Activated CD8-positive, alpha-beta T cell treated with anti-CD3 and anti-CD28 coated beads for 36 hours (primary cell): ENCODE data around the gene STX11. TPM values are rescaled to one million over a fixed set of nuclear protein-coding genes. Genes with fewer than 3 reads are reported as not detected.

ENCODE experiments used
- ATAC-seq: fragments of 200-7000 bp; cut with Tn5 transposase; one replicate; pipeline ENCODE4 v1.10.0; 2021; ENCODE audit warnings: mild to moderate bottlenecking, moderate library complexity
- CTCF ChIA-PET: fragments of 350-600 bp; sonication (Branson Sonifier 250); formaldehyde crosslinking; loops from one replicate; lab custom pipeline; 2021; ENCODE audit warnings: antibody characterized with exemption; lab: Charles Lee
- POLR2A ChIA-PET: fragments of 350-600 bp; sonication (Branson Sonifier 250); formaldehyde crosslinking; loops from one replicate; lab custom pipeline; 2021; ENCODE audit warnings: antibody characterized with exemption; lab: Charles Lee
- DNase-seq: peaks from one replicate; pipeline ENCODE4 v3.0.0-alpha.2; 2020
- H3K27ac Mint-ChIP-seq: one replicate; pipeline ENCODE4 v1.8.0; 2021; ENCODE audit warnings: mild to moderate bottlenecking, mixed read lengths
- H3K27me3 Mint-ChIP-seq: one replicate; pipeline ENCODE4 v1.8.0; 2021; ENCODE audit warnings: mixed read lengths
- H3K36me3 Mint-ChIP-seq: one replicate; pipeline ENCODE4 v1.8.0; 2021; ENCODE audit warnings: low read depth, mixed read lengths
- H3K4me1 Mint-ChIP-seq: one replicate; pipeline ENCODE4 v1.8.0; 2021; ENCODE audit warnings: low read depth, mixed read lengths
- H3K4me3 Mint-ChIP-seq: one replicate; pipeline ENCODE4 v1.8.0; 2021; ENCODE audit warnings: mild to moderate bottlenecking, moderate library complexity, mixed read lengths
- H3K9me3 Mint-ChIP-seq: one replicate; pipeline ENCODE4 v1.8.0; 2021; ENCODE audit warnings: mixed read lengths
- intact Hi-C: fragments of 100-400 bp; cut with micrococcal nuclease; formaldehyde crosslinking; loops from one replicate; pipeline ENCODE4 v1.10.0; 2022
- total RNA-seq, 2 experiments: library from RNA; stranded (reverse); gene quantifications; one replicate each; pipeline ENCODE4 v1.2.3, GENCODE V29; 2021
- TF ChIP-seq, protein P1 (sequence below): fragments of 200-600 bp; IDR thresholded peaks from one replicate; pipeline ENCODE4 v1.8.0; 2022; ENCODE audit warnings: antibody characterized with exemption, mild to moderate bottlenecking

Gene STX11
- total RNA-seq = 10 to 100 TPM; 19.4 to 20.7 TPM

DNA sequence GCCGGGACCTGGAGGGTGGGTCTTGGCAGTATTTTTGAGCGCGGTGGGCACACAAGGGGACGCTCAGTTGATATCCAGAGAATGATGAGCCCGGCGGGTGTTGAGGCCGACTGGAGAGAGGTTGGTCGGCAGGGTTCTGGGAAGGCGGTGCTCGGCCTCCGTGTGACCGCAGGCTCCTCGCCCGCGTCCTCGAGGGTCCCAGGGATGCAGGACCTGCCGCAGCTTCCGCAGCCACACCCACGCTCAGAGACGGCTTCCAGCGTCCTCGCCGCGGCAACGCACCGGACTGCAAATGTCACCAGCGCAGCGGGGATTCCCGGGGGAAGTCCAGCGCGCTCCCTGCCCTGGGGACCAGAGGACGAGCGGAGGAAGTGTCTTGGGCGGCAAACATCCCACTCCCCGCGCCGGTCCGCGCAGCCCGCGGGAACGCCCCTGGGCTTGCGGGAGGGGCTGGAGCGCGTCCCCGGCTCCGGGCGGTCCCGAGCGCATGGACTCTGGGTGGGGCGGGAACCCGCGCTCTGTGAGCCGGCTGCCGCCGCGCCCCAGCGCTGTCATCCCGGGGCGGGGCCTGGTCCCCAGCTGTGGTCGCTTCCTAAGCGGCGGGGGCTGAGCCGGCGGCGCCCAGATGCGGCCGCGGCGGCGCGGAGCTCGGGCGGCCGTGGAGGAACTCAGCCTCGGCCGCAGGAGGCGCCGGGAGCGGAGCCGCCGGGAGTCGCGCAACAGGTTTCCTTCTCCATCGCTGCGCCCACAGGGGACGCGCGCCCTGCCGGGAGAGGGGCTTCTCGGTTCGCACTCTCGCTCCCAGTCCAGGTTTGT lies at the start of gene STX11:
Gene STX11 (plus strand): TSS at position 624 of the 816 bp plus-strand sequence. CDS start 36,111 bp downstream, outside the sequence.
- intact Hi-C loops = loop anchor here (2.0 kb wide), 2 partner anchors 45 to 67 kb away; no protein-coding TSS in a partner anchor

DNA sequence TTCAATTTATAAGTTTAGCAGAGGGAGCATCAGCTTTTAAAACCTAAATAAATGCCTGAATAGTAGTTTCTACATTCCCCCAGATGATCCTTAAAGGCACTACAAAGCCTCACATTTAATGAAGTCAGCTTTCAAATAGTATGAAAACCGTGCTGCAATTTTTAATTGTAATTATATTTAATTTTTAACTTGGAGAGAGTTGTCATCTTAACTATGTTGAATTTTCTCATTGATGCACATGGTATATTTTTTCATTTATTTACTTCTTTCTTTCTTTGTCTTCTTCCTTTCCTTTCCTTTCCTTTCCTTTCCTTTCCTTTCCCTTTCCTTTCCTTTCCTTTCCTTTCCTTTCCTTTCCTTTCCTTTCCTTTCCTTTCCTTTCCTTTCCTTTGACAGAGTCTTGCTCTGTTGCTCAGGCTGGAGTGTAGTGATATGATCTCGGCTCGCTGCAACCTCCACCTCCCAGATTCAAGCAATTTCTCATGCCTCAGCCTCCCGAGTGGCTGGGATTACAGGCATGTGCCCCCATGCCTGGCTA lies 47.2 kb upstream of the STX11 start:
- DNase-seq = no peak
- no peak for ATAC-seq
- H3K27ac Mint-ChIP-seq = no peak overlapping the region
- no peaks in the 10 kb centered on the region for H3K36me3 Mint-ChIP-seq
- H3K9me3 Mint-ChIP-seq = no peaks in the 10 kb centered on the region
- ChIA-PET POLR2A (no interaction called here), CTCF (interaction anchor here (0.8 to 1.9 kb wide), 4 partner anchors 11 to 116 kb away, joined by 3 to 14 read pairs (median 6); no protein-coding TSS in a partner anchor)
- intact Hi-C loops = no loop called here
- H3K27me3 Mint-ChIP-seq = no peaks in the 10 kb centered on the region
- TF ChIP-seq, protein P1, sequence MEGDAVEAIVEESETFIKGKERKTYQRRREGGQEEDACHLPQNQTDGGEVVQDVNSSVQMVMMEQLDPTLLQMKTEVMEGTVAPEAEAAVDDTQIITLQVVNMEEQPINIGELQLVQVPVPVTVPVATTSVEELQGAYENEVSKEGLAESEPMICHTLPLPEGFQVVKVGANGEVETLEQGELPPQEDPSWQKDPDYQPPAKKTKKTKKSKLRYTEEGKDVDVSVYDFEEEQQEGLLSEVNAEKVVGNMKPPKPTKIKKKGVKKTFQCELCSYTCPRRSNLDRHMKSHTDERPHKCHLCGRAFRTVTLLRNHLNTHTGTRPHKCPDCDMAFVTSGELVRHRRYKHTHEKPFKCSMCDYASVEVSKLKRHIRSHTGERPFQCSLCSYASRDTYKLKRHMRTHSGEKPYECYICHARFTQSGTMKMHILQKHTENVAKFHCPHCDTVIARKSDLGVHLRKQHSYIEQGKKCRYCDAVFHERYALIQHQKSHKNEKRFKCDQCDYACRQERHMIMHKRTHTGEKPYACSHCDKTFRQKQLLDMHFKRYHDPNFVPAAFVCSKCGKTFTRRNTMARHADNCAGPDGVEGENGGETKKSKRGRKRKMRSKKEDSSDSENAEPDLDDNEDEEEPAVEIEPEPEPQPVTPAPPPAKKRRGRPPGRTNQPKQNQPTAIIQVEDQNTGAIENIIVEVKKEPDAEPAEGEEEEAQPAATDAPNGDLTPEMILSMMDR = no peak
- peaks cover 11% of the 10 kb centered on the region for H3K4me1 Mint-ChIP-seq
- no peak overlapping the region for H3K4me3 Mint-ChIP-seq

More for the DNA sequence above, at the start of gene STX11:
- H3K36me3 Mint-ChIP-seq = peaks cover 39% of the 10 kb centered on the region
- ChIA-PET CTCF (interaction anchor here (1.3 kb wide), 1 partner anchor 21 kb away, joined by 4 read pairs; no protein-coding TSS in a partner anchor), POLR2A (interaction anchor here (1.0 to 3.4 kb wide), 4 partner anchors 9 to 21 kb away, joined by 3 to 14 read pairs (median 8); no protein-coding TSS in a partner anchor)
- no peaks in the 10 kb centered on the region for H3K9me3 Mint-ChIP-seq
- peak within 1 kb of the TSS; percentile 94 for H3K27ac Mint-ChIP-seq
- H3K27me3 Mint-ChIP-seq = no peaks in the 10 kb centered on the region
- H3K4me1 Mint-ChIP-seq = peaks cover 44% of the 10 kb centered on the region
- ATAC-seq = peak; percentile 77
- TF ChIP-seq, protein P1 = no peak
- DNase-seq = peak; percentile 91
- H3K4me3 Mint-ChIP-seq = peak within 1 kb of the TSS; percentile 93

DNA sequence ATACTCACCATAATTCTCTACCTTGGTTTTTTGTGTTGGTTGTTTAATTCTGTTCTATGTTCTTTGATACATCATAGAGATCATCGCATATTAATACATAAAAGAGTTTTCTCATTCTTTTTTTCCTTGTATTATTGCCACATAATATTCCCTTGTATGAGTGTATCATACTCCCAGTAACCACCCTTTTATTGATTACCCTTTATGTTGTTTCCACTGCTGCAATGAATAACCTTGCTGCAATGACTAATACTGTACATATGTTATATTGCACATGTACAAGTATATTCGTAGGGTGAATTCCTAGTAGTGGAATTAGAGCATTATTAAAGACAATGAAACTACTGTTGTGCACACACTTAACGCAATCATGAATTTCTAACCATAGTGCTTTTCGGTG lies 45.8 kb upstream of the STX11 start:
- POLR2A ChIA-PET = no interaction called here
- no peaks in the 10 kb centered on the region for H3K9me3 Mint-ChIP-seq
- intact Hi-C loops = loop anchor here (2.0 kb wide), 1 partner anchor 46 kb away; the partner anchor contains the start of gene STX11

DNA sequence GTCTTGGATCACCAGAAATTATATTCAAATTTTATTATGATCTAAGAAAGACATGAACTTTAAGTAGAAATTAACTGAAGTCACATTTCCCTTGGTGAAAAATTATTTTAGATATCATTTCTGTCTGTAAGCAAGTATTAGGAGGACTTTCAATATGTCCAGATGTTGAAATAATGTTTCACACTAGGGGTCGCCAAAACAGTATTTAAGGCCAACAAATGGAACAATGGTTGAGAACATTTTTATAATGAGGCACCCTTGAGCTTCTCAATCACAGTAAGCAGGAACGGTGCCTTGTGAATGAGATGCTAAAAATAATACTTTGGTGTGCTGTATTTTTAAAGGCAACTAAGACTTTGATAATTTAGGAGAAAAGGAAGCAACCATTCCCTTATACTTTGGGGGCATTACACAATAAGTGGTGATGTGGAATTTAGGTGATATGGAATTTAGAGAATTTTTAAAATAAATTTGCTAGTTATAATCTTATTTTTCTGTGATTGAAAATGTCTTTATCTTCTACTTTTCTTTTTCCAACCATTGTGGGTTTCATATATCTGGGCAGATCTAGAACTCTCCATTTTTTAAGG lies 45.3 kb upstream of the STX11 start:
- intact Hi-C loops = loop anchor here (1.0 to 5.0 kb wide), 3 partner anchors 46 to 377 kb away; partner anchors contain the start of gene STX11
- H3K27me3 Mint-ChIP-seq = no peaks in the 10 kb centered on the region
- TF ChIP-seq, protein P1 = peak; percentile 84
- H3K4me3 Mint-ChIP-seq = no peak overlapping the region
- no peak overlapping the region for H3K27ac Mint-ChIP-seq
- no peaks in the 10 kb centered on the region for H3K36me3 Mint-ChIP-seq
- CTCF ChIA-PET = interaction anchor here (0.6 to 1.9 kb wide), 15 partner anchors 9 to 530 kb away, joined by 3 to 44 read pairs (median 4); partner anchors contain the start of gene SF3B5
- no peaks in the 10 kb centered on the region for H3K9me3 Mint-ChIP-seq
- ATAC-seq (peak; percentile 86), DNase-seq (peak; percentile 45)
- peaks cover 11% of the 10 kb centered on the region for H3K4me1 Mint-ChIP-seq
- POLR2A ChIA-PET = no interaction called here

More for the DNA sequence above, 45.8 kb upstream of the STX11 start:
- no peak for DNase-seq
- Mint-ChIP-seq H3K36me3 (no peaks in the 10 kb centered on the region), H3K27me3 (no peaks in the 10 kb centered on the region), H3K27ac (no peak overlapping the region), H3K4me3 (no peak overlapping the region), H3K4me1 (peaks cover 11% of the 10 kb centered on the region)
- TF ChIP-seq, protein P1 = no peak
- CTCF ChIA-PET = interaction anchor here (1.0 to 1.5 kb wide), 9 partner anchors 9 to 386 kb away, joined by 3 to 44 read pairs (median 4); partner anchors contain the start of gene SF3B5
- ATAC-seq = no peak
